NCI-H1048 (cell line): Measurements from ENCODE around the gene ABCF2.

ENCODE experiments used
- DNase-seq: peaks from one replicate; lab custom pipeline; 2025; lab: John Stamatoyannopoulos, UW

ABCF2 gene

GRCh38 chr7:151252961-151253711 is 26.1 kb upstream of the ABCF2 start:
- DNase-seq = no peak

- DNase-seq = no peak
Observed at GRCh38 chr7:151252561-151252835, 25.5 kb upstream of the ABCF2 start.

- peak; percentile 15 for DNase-seq
Observed at GRCh38 chr7:151251689-151252560, 24.9 kb upstream of the ABCF2 start.

- no peak for DNase-seq
Observed at GRCh38 chr7:151251328-151251688, 24.3 kb upstream of the ABCF2 start.

GRCh38 chr7:151250181-151251132 is 23.5 kb upstream of the ABCF2 start:
- no peak for DNase-seq

- DNase-seq = peak; percentile 62
Observed at GRCh38 chr7:151249732-151250072, 22.7 kb upstream of the ABCF2 start.

- no peak for DNase-seq
Observed at GRCh38 chr7:151249034-151249731, 22.2 kb upstream of the ABCF2 start.

GRCh38 chr7:151248346-151249033 is 21.5 kb upstream of the ABCF2 start, which contains the start of gene SMARCD3:
Gene SMARCD3, minus strand, starts transcription at chr7:151248694. Its CDS starts 132 bp downstream, at chr7:151248562.
- DNase-seq = no peak

GRCh38 chr7:151247611-151248345 is 20.8 kb upstream of the ABCF2 start:
- DNase-seq = no peak

- DNase-seq = no peak
Observed at GRCh38 chr7:151246851-151247580, 20.0 kb upstream of the ABCF2 start.

GRCh38 chr7:151246102-151246850 is 19.3 kb upstream of the ABCF2 start:
- no peak for DNase-seq

GRCh38 chr7:151245360-151246101 is 18.5 kb upstream of the ABCF2 start:
- no peak for DNase-seq

- no peak for DNase-seq
Observed at GRCh38 chr7:151244841-151245346, 17.9 kb upstream of the ABCF2 start.

- no peak for DNase-seq
Observed at GRCh38 chr7:151244196-151244840, 17.3 kb upstream of the ABCF2 start.

GRCh38 chr7:151243408-151244195 is 16.6 kb upstream of the ABCF2 start:
- DNase-seq = no peak

- no peak for DNase-seq
Observed at GRCh38 chr7:151243045-151243349, 16.0 kb upstream of the ABCF2 start.
